ENCODE measurements around the gene CERS6.

GRCh38 chr2:168784993-168785392 lies 328.9 kb downstream of the CERS6 start:
- TF ChIP-seq, protein P1, sequence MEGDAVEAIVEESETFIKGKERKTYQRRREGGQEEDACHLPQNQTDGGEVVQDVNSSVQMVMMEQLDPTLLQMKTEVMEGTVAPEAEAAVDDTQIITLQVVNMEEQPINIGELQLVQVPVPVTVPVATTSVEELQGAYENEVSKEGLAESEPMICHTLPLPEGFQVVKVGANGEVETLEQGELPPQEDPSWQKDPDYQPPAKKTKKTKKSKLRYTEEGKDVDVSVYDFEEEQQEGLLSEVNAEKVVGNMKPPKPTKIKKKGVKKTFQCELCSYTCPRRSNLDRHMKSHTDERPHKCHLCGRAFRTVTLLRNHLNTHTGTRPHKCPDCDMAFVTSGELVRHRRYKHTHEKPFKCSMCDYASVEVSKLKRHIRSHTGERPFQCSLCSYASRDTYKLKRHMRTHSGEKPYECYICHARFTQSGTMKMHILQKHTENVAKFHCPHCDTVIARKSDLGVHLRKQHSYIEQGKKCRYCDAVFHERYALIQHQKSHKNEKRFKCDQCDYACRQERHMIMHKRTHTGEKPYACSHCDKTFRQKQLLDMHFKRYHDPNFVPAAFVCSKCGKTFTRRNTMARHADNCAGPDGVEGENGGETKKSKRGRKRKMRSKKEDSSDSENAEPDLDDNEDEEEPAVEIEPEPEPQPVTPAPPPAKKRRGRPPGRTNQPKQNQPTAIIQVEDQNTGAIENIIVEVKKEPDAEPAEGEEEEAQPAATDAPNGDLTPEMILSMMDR (conservative IDR thresholded peaks at IDR 0.05 in 1 of 2, IDR thresholded peaks at IDR 0.05 in 1 of 2; ENCODE audit: extremely low read depth in 1 of 2, insufficient read depth in 1 of 2, low read depth in 1 of 2, low read length in 2 of 2), result no peak
- TF ChIP-seq EZH2 (IDR thresholded peaks at IDR 0.05; ENCODE audit: borderline replicate concordance, low read length), result no peak

Data from mammary epithelial cell (primary cell).